T-helper 9 cell (primary cell): Measurements from ENCODE around the gene IFT81.

ENCODE experiments used
- DNase-seq: peaks from one replicate; pipeline ENCODE4 v3.0.0-alpha.2; 2020

Gene IFT81

GRCh38 chr12:110165540-110166159 lies 41.5 kb downstream of the IFT81 start:
- DNase-seq, result no peak

GRCh38 chr12:110168732-110169455 lies 44.7 kb downstream of the IFT81 start:
- no peak for DNase-seq

- no peak for DNase-seq
These were observed 46.5 kb downstream of the IFT81 start for GRCh38 chr12:110170535-110171185.

- DNase-seq, result no peak
These were observed 47.0 kb downstream of the IFT81 start for GRCh38 chr12:110171186-110171538.

GRCh38 chr12:110171636-110172035 lies 47.5 kb downstream of the IFT81 start:
- no peak for DNase-seq

- DNase-seq, result no peak
These were observed 50.3 kb downstream of the IFT81 start for GRCh38 chr12:110174373-110174996.

GRCh38 chr12:110175201-110175600 lies 51.0 kb downstream of the IFT81 start:
- DNase-seq, result no peak

GRCh38 chr12:110176745-110177144 lies 52.6 kb downstream of the IFT81 start:
- DNase-seq, result no peak

- no peak for DNase-seq
These were observed 55.1 kb downstream of the IFT81 start for GRCh38 chr12:110179291-110179690.

- no peak for DNase-seq
These were observed 56.4 kb downstream of the IFT81 start for GRCh38 chr12:110180591-110181005.

- DNase-seq, result no peak
These were observed 58.1 kb downstream of the IFT81 start for GRCh38 chr12:110182281-110182680.

GRCh38 chr12:110183386-110183785 lies 59.2 kb downstream of the IFT81 start:
- no peak for DNase-seq

- no peak for DNase-seq
These were observed 61.5 kb downstream of the IFT81 start for GRCh38 chr12:110185626-110186025.

- no peak for DNase-seq
These were observed 61.9 kb downstream of the IFT81 start for GRCh38 chr12:110186059-110186458.

GRCh38 chr12:110193196-110193595 lies 69.0 kb downstream of the IFT81 start:
- DNase-seq, result no peak

- no peak for DNase-seq
These were observed 72.8 kb downstream of the IFT81 start for GRCh38 chr12:110197003-110197402.

GRCh38 chr12:110198386-110198785 lies 74.2 kb downstream of the IFT81 start:
- no peak for DNase-seq

GRCh38 chr12:110199339-110200123 lies 75.4 kb downstream of the IFT81 start:
- no peak for DNase-seq

GRCh38 chr12:110200124-110200417 lies 75.9 kb downstream of the IFT81 start:
- no peak for DNase-seq

GRCh38 chr12:110201995-110202394 lies 77.8 kb downstream of the IFT81 start:
- no peak for DNase-seq

GRCh38 chr12:110203546-110203945 lies 79.4 kb downstream of the IFT81 start:
- no peak for DNase-seq

GRCh38 chr12:110205931-110206330 lies 81.8 kb downstream of the IFT81 start:
- no peak for DNase-seq
